ENCODE results near the gene CNTN4.

GRCh38 chr3:2771741-2772140, 673.1 kb downstream of the CNTN4 start:
- TF ChIP-seq EZH2 (IDR thresholded peaks at IDR 0.05) (no peak), CTCF (IDR thresholded peaks at IDR 0.05) (no peak), EZH2phosphoT487 (IDR thresholded peaks at IDR 0.05) (no peak)
